ENCODE results near the gene ACSM3. TPM values are rescaled to one million over a fixed set of nuclear protein-coding genes. Genes with fewer than 3 reads are reported as not detected.

Gene ACSM3
- total RNA-seq, 4 donors from 2014 or later: 2.1 to 16.4 (median 11.7) TPM

GRCh38 chr16:20806168-20807050 lies 42.6 kb downstream of the ACSM3 start, which contains the start of the genes ERI2 and REXO5:
TSS of gene ERI2 (minus strand) at chr16:20806472. CDS start at chr16:20806430, 42 bp downstream.
TSS of gene REXO5 (plus strand) at chr16:20806527. CDS start at chr16:20806954, 427 bp downstream.
- peak; percentile 80 to 94 (median 93) for DNase-seq
- H3K4me3 ChIP-seq: peak within 1 kb of the TSS; percentile 54 to 90 (median 80)
- H3K9me3 ChIP-seq: no peaks in the 10 kb centered on the region
- peak within 1 kb of the TSS; percentile 80 to 93 (median 85) for H3K27ac ChIP-seq
- H3K4me1 ChIP-seq: peaks cover 0 to 5% (median 0%) of the 10 kb centered on the region in 4 donors
- H3K36me3 ChIP-seq: peaks cover 0 to 10% (median 0%) of the 10 kb centered on the region in 3 donors
- no peaks in the 10 kb centered on the region for H3K27me3 ChIP-seq
- TF ChIP-seq CTCF (IDR thresholded peaks at IDR 0.05) (peak in 5 of 6 experiments; percentile 4 to 36 (median 29)), POLR2A (IDR thresholded peaks at IDR 0.05) (peak; percentile 51 to 58)

GRCh38 chr16:20807862-20808261 lies 44.0 kb downstream of the ACSM3 start:
- TF ChIP-seq POLR2A (IDR thresholded peaks at IDR 0.05): no peak
- TF ChIP-seq CTCF (IDR thresholded peaks at IDR 0.05): no peak
- no peaks in the 10 kb centered on the region for H3K36me3 ChIP-seq
- no peak overlapping the region for H3K27ac ChIP-seq
- no peak overlapping the region for H3K4me3 ChIP-seq
- H3K9me3 ChIP-seq: no peaks in the 10 kb centered on the region
- DNase-seq: no peak
- H3K27me3 ChIP-seq: no peaks in the 10 kb centered on the region
- peaks cover 0 to 5% (median 0%) of the 10 kb centered on the region in 4 donors for H3K4me1 ChIP-seq

GRCh38 chr16:20811889-20812439 lies 48.1 kb downstream of the ACSM3 start:
- no peaks in the 10 kb centered on the region for H3K27me3 ChIP-seq
- H3K27ac ChIP-seq: no peak overlapping the region
- no peak overlapping the region for H3K4me3 ChIP-seq
- peaks cover 0 to 4% (median 0%) of the 10 kb centered on the region in 4 donors for H3K4me1 ChIP-seq
- TF ChIP-seq CTCF (IDR thresholded peaks at IDR 0.05) (no peak), POLR2A (IDR thresholded peaks at IDR 0.05) (no peak)
- no peaks in the 10 kb centered on the region for H3K9me3 ChIP-seq
- peak in 1 of 3 donors; percentile 50 for DNase-seq
- H3K36me3 ChIP-seq: peaks cover 0 to 3% (median 0%) of the 10 kb centered on the region in 3 donors

GRCh38 chr16:20812510-20812909 lies 48.7 kb downstream of the ACSM3 start:
- Histone ChIP-seq H3K4me3 (no peak overlapping the region), H3K27ac (no peak overlapping the region), H3K36me3 (peaks cover 0 to 3% (median 0%) of the 10 kb centered on the region in 3 donors), H3K27me3 (no peaks in the 10 kb centered on the region), H3K9me3 (no peaks in the 10 kb centered on the region), H3K4me1 (no peaks in the 10 kb centered on the region)
- TF ChIP-seq POLR2A (IDR thresholded peaks at IDR 0.05): no peak
- TF ChIP-seq CTCF (IDR thresholded peaks at IDR 0.05): no peak
- DNase-seq: no peak

- no peak overlapping the region for H3K4me3 ChIP-seq
- no peaks in the 10 kb centered on the region for H3K9me3 ChIP-seq
- H3K36me3 ChIP-seq: peaks cover 0 to 3% (median 0%) of the 10 kb centered on the region in 3 donors
- H3K27me3 ChIP-seq: no peaks in the 10 kb centered on the region
- no peak overlapping the region for H3K27ac ChIP-seq
- no peak for DNase-seq
- no peak for TF ChIP-seq POLR2A (IDR thresholded peaks at IDR 0.05)
- TF ChIP-seq CTCF (IDR thresholded peaks at IDR 0.05): no peak
- H3K4me1 ChIP-seq: no peaks in the 10 kb centered on the region
These were observed 51.0 kb downstream of the ACSM3 start for GRCh38 chr16:20814784-20815183.
